ENCODE data around the gene MARCKSL1. TPM values are rescaled to one million over a fixed set of nuclear protein-coding genes. Genes with fewer than 3 reads are reported as not detected.

Gene MARCKSL1
- total and polyA plus RNA-seq, 10 donors: 25.7 to 120 (median 65.3) TPM

DNA sequence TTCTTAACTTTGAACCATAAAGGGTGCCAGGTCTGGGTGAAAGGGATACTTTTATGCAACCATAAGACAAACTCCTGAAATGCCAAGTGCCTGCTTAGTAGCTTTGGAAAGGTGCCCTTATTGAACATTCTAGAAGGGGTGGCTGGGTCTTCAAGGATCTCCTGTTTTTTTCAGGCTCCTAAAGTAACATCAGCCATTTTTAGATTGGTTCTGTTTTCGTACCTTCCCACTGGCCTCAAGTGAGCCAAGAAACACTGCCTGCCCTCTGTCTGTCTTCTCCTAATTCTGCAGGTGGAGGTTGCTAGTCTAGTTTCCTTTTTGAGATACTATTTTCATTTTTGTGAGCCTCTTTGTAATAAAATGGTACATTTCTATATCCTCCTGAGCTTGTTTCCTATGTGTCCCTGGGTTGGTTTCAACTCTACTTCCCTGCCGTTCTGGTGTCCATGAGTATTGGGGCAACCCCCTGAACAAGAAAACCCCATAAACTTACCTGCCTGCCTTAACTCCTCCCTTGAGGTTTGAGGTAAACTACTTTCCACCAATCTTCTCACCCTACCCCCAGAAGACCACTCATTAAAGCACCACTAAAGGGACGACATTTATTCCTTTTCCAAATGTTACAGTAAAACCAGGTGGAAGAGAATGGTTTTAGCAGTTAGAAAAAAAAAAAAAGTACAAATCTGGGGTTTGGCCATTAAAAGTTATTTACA lies 2.6 kb downstream of the MARCKSL1 start:
- Histone ChIP-seq H3K27me3 (replicated peaks in 1 of 7) (peaks cover 0 to 4% (median 0%) of the 10 kb centered on the region in 7 donors), H3K9me3 (no peaks in the 10 kb centered on the region), H3K4me1 (peaks cover 35 to 62% (median 47%) of the 10 kb centered on the region in 6 donors), H3K4me3 (no peak overlapping the region), H3K36me3 (peaks cover 3 to 62% (median 49%) of the 10 kb centered on the region in 6 donors), H3K27ac (peak overlapping the region in 3 of 8 donors; percentile 22 to 91 (median 90))
- 69 to 81% (median 74%) methylated on average over 3 of the region's 3 CpGs for WGBS, 5 donors
- intact Hi-C loops (cut with DNase I; ENCODE audit: low total_unique reads): no loop called here
- no peak for TF ChIP-seq POLR2AphosphoS5 (IDR thresholded peaks at IDR 0.05)
- TF ChIP-seq POLR2A (IDR thresholded peaks at IDR 0.05): no peak
- no peak for DNase-seq

DNA sequence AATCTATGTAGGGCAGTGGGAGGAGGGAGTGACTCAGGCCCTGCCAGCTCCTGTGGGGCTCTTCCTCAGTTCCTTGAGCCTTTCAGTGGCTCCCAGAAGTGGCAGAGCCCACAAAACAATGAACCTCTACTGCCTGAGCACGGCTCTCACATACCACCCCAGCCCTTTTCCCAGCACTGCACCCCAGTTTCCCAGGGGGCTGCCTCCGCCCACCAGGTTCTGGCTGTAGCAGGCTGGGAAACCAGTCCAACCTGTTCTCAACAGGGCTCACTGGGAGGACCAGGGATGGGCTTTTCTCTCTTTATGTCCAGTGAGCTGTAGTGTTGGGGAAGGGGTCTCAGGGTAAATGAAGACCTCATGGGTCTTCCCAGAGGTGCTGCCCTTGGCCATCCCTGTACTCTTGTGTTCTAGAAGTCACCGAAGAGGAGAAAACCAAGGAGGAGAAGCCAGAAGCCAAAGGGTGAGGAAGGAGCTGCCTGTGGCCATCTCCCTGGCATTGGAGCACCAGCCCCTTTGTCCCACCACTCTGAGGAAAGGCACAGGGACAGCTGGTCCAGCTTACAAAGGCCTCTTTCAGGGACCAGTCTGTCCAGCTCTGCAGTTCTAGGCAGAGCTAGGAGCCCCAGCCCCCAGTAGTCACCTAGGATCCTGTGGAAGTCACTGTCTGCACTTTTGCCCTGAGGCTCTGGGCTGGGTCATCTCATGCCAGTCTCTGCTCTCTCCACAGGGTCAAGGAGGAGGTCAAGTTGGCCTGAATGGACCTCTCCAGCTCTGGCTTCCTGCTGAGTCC lies 3.5 kb downstream of the MARCKSL1 start:
- Histone ChIP-seq H3K4me3 (no peak overlapping the region), H3K27me3 (replicated peaks in 1 of 7) (peaks cover 0 to 4% (median 0%) of the 10 kb centered on the region in 7 donors), H3K36me3 (peaks cover 3 to 71% (median 55%) of the 10 kb centered on the region in 6 donors), H3K4me1 (peaks cover 25 to 53% (median 38%) of the 10 kb centered on the region in 6 donors), H3K27ac (peak overlapping the region in 4 of 8 donors; percentile 4 to 91 (median 22)), H3K9me3 (no peaks in the 10 kb centered on the region)
- TF ChIP-seq POLR2AphosphoS5 (IDR thresholded peaks at IDR 0.05) (peak in 1 of 3 donors; percentile 4), CTCF (IDR thresholded peaks at IDR 0.05 in 8 of 11, conservative IDR thresholded peaks at IDR 0.05 in 3 of 11) (no peak)
- 70 to 90% (median 86%) methylated on average over 1 to 3 of the region's 3 CpGs for WGBS, 5 donors
- intact Hi-C loops (cut with DNase I; ENCODE audit: low total_unique reads): no loop called here
- DNase-seq: no peak

GRCh38 chr1:32331549-32331948 lies 4.5 kb downstream of the MARCKSL1 start:
- H3K4me3 ChIP-seq: no peak overlapping the region
- WGBS, 5 donors: 92 to 98% (median 95%) methylated on average over 9 to 12 of the region's 12 CpGs
- H3K36me3 ChIP-seq: peaks cover 3 to 80% (median 65%) of the 10 kb centered on the region in 6 donors
- no peak overlapping the region for H3K27ac ChIP-seq
- H3K27me3 ChIP-seq (replicated peaks in 1 of 7): peaks cover 0 to 4% (median 0%) of the 10 kb centered on the region in 7 donors
- no peak for DNase-seq
- no peaks in the 10 kb centered on the region for H3K9me3 ChIP-seq
- H3K4me1 ChIP-seq: peaks cover 16 to 43% (median 28%) of the 10 kb centered on the region in 6 donors
- peak in 2 of 3 donors; percentile 16 to 28 for TF ChIP-seq POLR2AphosphoS5 (IDR thresholded peaks at IDR 0.05)
- TF ChIP-seq CTCF (IDR thresholded peaks at IDR 0.05 in 8 of 11, conservative IDR thresholded peaks at IDR 0.05 in 3 of 11): no peak
- intact Hi-C loops (cut with DNase I; ENCODE audit: low total_unique reads): no loop called here

- intact Hi-C loops (cut with DNase I; ENCODE audit: low total_unique reads): no loop called here
- Histone ChIP-seq H3K4me3 (no peak overlapping the region), H3K36me3 (peaks cover 3 to 89% (median 74%) of the 10 kb centered on the region in 6 donors), H3K9me3 (no peaks in the 10 kb centered on the region), H3K27ac (peak overlapping the region in 1 of 8 donors; percentile 11), H3K27me3 (replicated peaks in 1 of 7) (peaks cover 0 to 4% (median 0%) of the 10 kb centered on the region in 7 donors), H3K4me1 (peaks cover 13 to 35% (median 22%) of the 10 kb centered on the region in 6 donors)
- TF ChIP-seq POLR2AphosphoS5 (IDR thresholded peaks at IDR 0.05) (no peak), POLR2A (IDR thresholded peaks at IDR 0.05) (no peak), CTCF (IDR thresholded peaks at IDR 0.05 in 8 of 11, conservative IDR thresholded peaks at IDR 0.05 in 3 of 11) (no peak)
- no peak for DNase-seq
- WGBS, 5 donors: 87 to 96% (median 95%) methylated on average over 11 to 12 of the region's 12 CpGs
Measured at GRCh38 chr1:32330558-32331151, 5.4 kb downstream of the MARCKSL1 start.
